Activated CD4-positive, alpha-beta T cell treated with anti-CD3 and anti-CD28 coated beads, Interleukin-2, amount 10 ng/mL, durations not matched to agents 7 days and 5 days (primary cell): ENCODE measurements around the gene VSTM5. TPM values are rescaled to one million over a fixed set of nuclear protein-coding genes. Genes with fewer than 3 reads are reported as not detected.
A peak's percentile ranks its signal among the peaks of the same experiment; 100 is the strongest.

ENCODE experiments used
- CTCF ChIA-PET: fragments of 350-600 bp; sonication (Branson Sonifier 250); formaldehyde crosslinking; loops from one replicate; lab custom pipeline; 2021; ENCODE audit warnings: antibody characterized with exemption; lab: Charles Lee
- POLR2A ChIA-PET: fragments of 350-600 bp; sonication (Branson Sonifier 250); formaldehyde crosslinking; loops from one replicate; lab custom pipeline; 2021; ENCODE audit warnings: antibody characterized with exemption; lab: Charles Lee
- DNase-seq: peaks from one replicate; pipeline ENCODE4 v3.0.0-alpha.2; 2020
- H3K27ac Mint-ChIP-seq: one replicate; pipeline ENCODE4 v1.8.0; 2021; ENCODE audit warnings: mild to moderate bottlenecking, moderate library complexity, mixed read lengths
- H3K27me3 Mint-ChIP-seq: one replicate; pipeline ENCODE4 v1.8.0; 2021; ENCODE audit warnings: mixed read lengths
- H3K36me3 Mint-ChIP-seq: one replicate; pipeline ENCODE4 v1.8.0; 2021; ENCODE audit warnings: low read depth, mixed read lengths
- H3K4me1 Mint-ChIP-seq: one replicate; pipeline ENCODE4 v1.8.0; 2021; ENCODE audit warnings: mixed read lengths
- H3K4me3 Mint-ChIP-seq: one replicate; pipeline ENCODE4 v1.8.0; 2021; ENCODE audit warnings: mild to moderate bottlenecking, moderate library complexity, mixed read lengths
- H3K9me3 Mint-ChIP-seq: one replicate; pipeline ENCODE4 v1.8.0; 2021; ENCODE audit warnings: mixed read lengths
- total RNA-seq, 2 experiments: library from RNA; stranded (reverse); gene quantifications; one replicate each; pipeline ENCODE4 v1.2.3, GENCODE V29; 2021

VSTM5 gene
- total RNA-seq, 2 experiments from 2014 or later: not detected

DNA sequence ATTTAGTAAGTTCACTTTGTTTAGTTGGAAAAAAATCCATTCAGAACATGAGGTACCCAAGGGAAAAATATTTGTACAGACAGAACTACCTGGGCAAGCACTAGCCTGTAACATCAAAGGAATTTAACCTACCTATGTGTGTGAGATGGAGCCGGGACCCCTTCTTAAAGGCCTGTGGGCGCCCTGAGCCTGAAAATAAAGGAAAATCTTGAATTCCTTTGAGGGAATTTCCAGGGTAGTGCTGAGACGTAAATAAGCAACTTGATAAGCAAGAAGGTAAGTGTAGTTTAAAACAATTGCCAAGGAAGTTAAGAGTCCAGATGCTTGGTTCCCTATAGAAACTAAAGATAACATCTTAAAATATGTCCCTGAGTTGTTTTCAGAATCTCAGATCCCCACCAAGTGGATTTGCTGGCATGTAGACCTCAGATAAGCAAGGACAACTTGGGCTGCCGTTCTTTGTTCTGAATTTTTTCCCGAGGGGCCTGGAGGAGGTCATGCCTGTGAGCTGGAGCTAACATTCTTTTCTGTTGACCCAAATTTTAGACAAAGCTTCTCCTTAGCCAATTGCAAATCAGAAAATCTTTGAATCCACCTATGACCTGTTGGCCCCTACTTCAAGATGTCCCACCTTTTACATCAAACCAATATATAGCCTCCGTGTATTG is 35.3 kb downstream of the VSTM5 start:
- Mint-ChIP-seq H3K36me3 (peaks cover 46% of the 10 kb centered on the region), H3K9me3 (no peaks in the 10 kb centered on the region), H3K27me3 (no peaks in the 10 kb centered on the region), H3K4me1 (no peaks in the 10 kb centered on the region), H3K27ac (no peak overlapping the region), H3K4me3 (no peak overlapping the region)
- no peak for DNase-seq
- POLR2A ChIA-PET: no interaction called here
- CTCF ChIA-PET: interaction anchor here (1.2 kb wide), 1 partner anchor 31 kb away, joined by 4 read pairs; no protein-coding TSS in a partner anchor

DNA sequence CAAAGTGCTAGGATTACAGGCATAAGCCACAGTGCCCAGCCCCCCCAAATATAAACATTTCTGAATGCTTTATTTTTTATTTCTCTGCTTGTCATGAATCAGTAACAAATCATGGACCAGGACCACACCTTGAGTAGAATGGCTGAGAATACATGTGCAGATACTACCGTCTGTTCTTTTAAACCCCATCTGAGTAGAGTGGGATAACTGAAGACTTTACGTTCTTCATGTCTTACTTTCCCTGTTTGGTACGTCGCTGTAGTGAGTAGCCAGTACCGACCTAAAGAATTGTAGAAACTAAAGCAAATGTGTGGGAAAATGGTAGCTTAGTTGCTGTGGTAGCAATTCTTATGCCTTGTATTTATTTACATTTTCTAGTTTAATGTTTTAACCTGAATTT is 36.4 kb downstream of the VSTM5 start:
- H3K27ac Mint-ChIP-seq: no peak overlapping the region
- H3K9me3 Mint-ChIP-seq: no peaks in the 10 kb centered on the region
- no peak overlapping the region for H3K4me3 Mint-ChIP-seq
- POLR2A ChIA-PET: no interaction called here
- no peak for DNase-seq
- H3K36me3 Mint-ChIP-seq: peaks cover 54% of the 10 kb centered on the region
- CTCF ChIA-PET: interaction anchor here (1.2 kb wide), 1 partner anchor 32 kb away, joined by 4 read pairs; no protein-coding TSS in a partner anchor
- H3K27me3 Mint-ChIP-seq: no peaks in the 10 kb centered on the region
- no peaks in the 10 kb centered on the region for H3K4me1 Mint-ChIP-seq

DNA sequence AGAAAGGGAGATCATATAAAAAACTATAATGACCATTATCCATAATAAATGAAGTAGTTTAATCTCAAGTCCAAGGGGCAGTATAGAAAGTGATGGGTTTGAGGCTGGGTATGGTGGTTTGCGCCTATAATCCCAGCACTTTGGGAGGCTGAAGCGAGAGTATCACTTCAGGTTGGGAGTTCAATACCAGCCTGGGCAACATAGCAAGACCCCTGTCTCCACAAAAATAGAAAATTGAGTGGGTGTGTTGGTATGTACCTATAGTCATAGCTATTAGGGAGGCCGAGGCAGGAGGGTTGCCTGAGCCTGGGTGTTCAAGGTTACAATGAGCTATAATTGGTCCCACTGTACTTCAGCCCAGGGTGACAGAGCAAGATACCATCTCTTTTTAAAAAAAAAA is 42.4 kb downstream of the VSTM5 start:
- no peaks in the 10 kb centered on the region for H3K27me3 Mint-ChIP-seq
- H3K36me3 Mint-ChIP-seq: peaks cover 65% of the 10 kb centered on the region
- no peak for DNase-seq
- ChIA-PET CTCF (interaction anchor here (1.0 kb wide), 1 partner anchor 11 kb away, joined by 3 read pairs; no protein-coding TSS in a partner anchor), POLR2A (interaction anchor here (0.6 kb wide), 2 partner anchors 24 to 92 kb away, joined by 3 to 4 read pairs; partner anchors contain the start of gene MED17)
- no peak overlapping the region for H3K27ac Mint-ChIP-seq
- H3K4me1 Mint-ChIP-seq: no peaks in the 10 kb centered on the region
- H3K9me3 Mint-ChIP-seq: no peaks in the 10 kb centered on the region
- no peak overlapping the region for H3K4me3 Mint-ChIP-seq

DNA sequence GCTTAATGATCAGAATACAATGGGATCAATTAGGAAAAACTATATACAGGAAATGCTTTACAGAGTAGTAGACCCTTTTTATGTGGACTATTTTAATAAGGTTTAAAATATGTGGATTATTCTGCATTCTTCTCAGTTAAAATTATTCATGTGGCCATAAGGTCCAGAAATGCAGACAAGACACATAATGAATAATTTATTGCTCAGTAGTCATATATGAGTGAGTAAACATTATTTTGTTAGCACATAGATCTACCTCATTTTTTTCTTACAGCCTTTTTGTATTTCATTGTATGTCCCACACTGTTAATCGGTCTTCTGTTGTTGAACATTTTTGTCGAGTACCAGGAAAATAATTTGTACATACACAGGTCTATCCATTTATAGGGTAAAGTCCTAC is 45.5 kb downstream of the VSTM5 start:
- Mint-ChIP-seq H3K4me1 (peaks cover 2% of the 10 kb centered on the region), H3K36me3 (peaks cover 59% of the 10 kb centered on the region), H3K4me3 (no peak overlapping the region), H3K27ac (no peak overlapping the region), H3K9me3 (no peaks in the 10 kb centered on the region), H3K27me3 (no peaks in the 10 kb centered on the region)
- DNase-seq: no peak
- CTCF ChIA-PET: no interaction called here
- POLR2A ChIA-PET: no interaction called here

DNA sequence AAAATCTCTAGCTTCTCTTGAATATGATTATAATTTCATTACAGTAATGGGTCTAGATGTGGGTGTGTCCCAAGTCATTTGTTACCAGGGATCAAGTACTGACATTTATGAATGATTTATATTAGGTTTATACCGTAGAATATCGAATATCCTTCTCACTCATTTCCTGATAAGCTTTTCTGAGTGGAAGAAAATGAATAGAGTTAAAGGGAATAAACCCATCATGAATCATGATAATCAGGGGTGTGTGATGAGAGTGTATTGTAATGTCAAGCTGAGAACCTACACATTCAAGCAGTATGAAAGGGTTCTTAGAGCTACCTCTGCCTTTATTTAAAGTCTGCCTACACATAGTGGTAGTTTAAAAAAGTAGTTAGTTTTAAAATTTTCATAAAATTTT is 49.1 kb downstream of the VSTM5 start:
- ChIA-PET CTCF (interaction anchor here (0.7 to 2.2 kb wide), 5 partner anchors 8 to 17 kb away, joined by 3 to 7 read pairs (median 4); partner anchors contain the start of gene MED17), POLR2A (no interaction called here)
- no peak for DNase-seq
- Mint-ChIP-seq H3K4me3 (no peak overlapping the region), H3K27me3 (no peaks in the 10 kb centered on the region), H3K4me1 (peaks cover 2% of the 10 kb centered on the region), H3K9me3 (no peaks in the 10 kb centered on the region), H3K36me3 (peaks cover 57% of the 10 kb centered on the region), H3K27ac (no peak overlapping the region)

DNA sequence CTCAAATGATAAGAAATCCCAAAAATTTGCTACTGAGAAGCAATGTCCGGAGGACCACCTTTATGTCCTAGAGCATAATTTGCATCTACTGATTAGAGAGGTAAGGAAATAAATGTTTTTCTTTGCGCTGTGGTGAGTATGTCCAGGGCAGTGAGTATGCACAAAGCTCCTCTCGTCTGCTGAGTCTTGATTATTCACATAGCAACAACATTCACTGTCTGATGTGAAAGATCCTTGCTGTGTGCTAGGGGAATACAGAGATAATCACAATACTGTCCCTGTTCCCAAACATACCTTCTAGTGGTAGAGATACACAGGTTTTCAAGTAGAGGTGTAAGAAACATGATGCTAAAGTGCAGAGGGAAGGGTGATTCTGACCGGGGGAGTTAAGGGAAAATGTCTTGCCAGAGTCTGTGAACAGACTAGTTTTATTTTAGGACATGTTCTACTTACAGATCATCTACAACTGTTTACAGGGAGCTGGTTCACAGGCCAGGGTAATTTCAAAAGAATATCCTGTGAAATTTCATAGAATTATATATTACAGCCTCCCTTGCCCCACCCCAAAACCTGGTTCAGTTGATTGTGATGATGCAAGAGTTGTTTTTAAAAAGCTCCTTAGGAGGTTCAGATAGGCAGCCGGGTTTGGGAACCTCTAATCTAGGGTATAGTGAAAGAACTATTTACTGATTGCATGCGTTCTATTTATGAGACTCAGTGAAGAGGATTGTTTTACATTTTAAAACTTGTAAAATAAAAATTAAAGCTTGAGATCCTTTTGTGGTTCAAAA is 53.8 kb downstream of the VSTM5 start:
- Mint-ChIP-seq H3K9me3 (no peaks in the 10 kb centered on the region), H3K4me3 (no peak overlapping the region), H3K36me3 (peaks cover 64% of the 10 kb centered on the region), H3K4me1 (peaks cover 2% of the 10 kb centered on the region), H3K27ac (no peak overlapping the region), H3K27me3 (no peaks in the 10 kb centered on the region)
- no peak for DNase-seq
- ChIA-PET CTCF (interaction anchor here (0.7 to 1.2 kb wide), 2 partner anchors 13 to 607 kb away, joined by 3 to 4 read pairs; partner anchors contain the start of gene MED17), POLR2A (no interaction called here)

DNA sequence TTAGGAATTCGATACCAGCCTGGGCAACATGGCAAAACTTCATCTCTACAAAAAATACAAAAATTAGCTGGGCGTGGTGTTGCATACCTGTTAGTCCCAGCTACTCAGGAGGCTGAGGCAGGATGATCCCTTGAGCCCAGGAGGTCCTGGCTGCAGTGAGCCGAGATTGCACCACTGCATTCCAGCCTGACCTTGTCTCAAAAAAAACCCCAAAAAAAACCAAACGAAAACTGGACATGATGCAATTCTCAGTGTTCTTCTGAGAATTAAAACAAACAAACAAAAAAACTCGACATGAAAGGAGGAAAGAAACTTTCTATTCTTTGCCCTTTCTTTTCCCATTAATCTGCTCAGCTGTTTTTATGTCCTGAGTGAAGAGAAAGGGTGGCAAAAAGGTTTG is 58.9 kb downstream of the VSTM5 start:
- no peak for DNase-seq
- Mint-ChIP-seq H3K27ac (no peak overlapping the region), H3K4me1 (peaks cover 19% of the 10 kb centered on the region), H3K9me3 (no peaks in the 10 kb centered on the region), H3K4me3 (no peak overlapping the region), H3K27me3 (no peaks in the 10 kb centered on the region), H3K36me3 (peaks cover 66% of the 10 kb centered on the region)
- ChIA-PET POLR2A (no interaction called here), CTCF (interaction anchor here (0.9 to 1.5 kb wide), 3 partner anchors 8 to 80 kb away, joined by 3 read pairs; no protein-coding TSS in a partner anchor)

DNA sequence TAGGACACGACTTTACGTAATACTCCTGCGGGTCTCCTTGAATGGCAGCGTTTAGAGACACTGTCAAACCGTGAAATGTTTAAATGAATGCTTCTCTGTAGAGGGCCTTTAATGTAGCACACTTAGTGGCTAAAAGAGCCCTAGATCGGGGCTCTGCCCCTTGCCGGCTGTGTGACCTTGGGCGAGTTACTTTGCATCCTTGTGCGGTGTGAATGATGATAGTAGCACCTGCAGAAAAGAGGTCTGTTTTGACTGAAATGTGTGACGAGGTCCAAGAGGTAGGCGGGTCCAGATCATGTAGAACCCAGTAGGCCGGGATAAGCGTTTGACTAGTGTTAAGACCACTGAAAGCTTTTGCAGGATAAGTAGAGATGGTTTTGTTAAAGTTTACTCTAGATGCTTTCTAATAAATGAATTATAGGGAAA is 65.5 kb downstream of the VSTM5 start:
- Mint-ChIP-seq H3K4me3 (peak overlapping the region; percentile 95), H3K9me3 (no peaks in the 10 kb centered on the region)

DNA sequence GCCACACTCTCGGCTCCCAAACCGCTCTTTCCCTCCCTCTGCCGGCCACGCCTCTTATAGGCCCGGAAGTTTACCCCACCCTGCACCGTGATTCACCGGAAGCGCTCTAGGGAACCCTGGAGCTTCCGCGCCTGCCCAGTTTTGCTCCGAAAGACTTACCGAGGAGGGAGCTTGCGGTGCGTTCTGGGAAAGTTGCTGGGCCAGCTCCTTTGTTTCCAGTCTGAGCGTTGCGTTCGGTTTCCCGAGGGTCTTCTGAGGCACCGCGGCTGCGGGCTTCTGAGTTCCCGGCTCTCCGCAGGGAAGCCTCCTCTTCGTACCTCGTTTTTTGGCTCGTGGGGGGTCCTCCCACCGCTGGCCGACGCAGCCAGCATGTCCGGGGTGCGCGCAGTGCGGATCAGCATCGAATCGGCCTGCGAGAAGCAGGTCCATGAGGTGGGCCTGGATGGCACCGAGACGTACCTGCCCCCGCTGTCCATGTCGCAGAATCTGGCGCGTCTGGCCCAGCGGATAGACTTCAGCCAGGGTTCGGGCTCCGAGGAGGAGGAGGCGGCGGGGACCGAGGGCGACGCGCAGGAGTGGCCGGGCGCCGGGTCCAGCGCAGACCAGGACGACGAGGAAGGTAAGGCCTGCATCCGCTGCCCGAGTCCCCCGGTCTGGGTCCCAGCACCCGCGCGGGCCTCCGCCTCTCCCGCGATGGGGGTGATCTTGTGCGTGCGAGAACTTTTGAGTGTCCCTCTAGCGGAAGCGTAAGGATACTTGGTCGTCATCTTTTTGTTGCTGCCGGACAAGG is 66.1 kb downstream of the VSTM5 start, which contains the start of gene MED17:
Gene MED17, plus strand, starts transcription at position 138 of the 790 bp plus-strand sequence. Its CDS starts 232 bp downstream, at position 370.
- Mint-ChIP-seq H3K27ac (peak within 1 kb of the TSS; percentile 96), H3K9me3 (no peaks in the 10 kb centered on the region), H3K4me1 (peaks cover 49% of the 10 kb centered on the region), H3K4me3 (peak within 1 kb of the TSS; percentile 95), H3K27me3 (no peaks in the 10 kb centered on the region), H3K36me3 (peaks cover 38% of the 10 kb centered on the region)
- ChIA-PET POLR2A (interaction anchor here (0.7 to 2.4 kb wide), 5 partner anchors 24 to 132 kb away, joined by 3 to 33 read pairs (median 4); partner anchors contain the start of genes C11orf54, CEP295 and TAF1D), CTCF (interaction anchor here (0.7 to 1.8 kb wide), 7 partner anchors 11 to 154 kb away, joined by 3 to 7 read pairs (median 3); partner anchors contain the start of genes C11orf54 and TAF1D)
- DNase-seq: peak; percentile 92

More for the DNA sequence above, 65.5 kb downstream of the VSTM5 start:
- H3K36me3 Mint-ChIP-seq: peaks cover 38% of the 10 kb centered on the region
- H3K27ac Mint-ChIP-seq: peak overlapping the region; percentile 96
- ChIA-PET CTCF (no interaction called here), POLR2A (no interaction called here)
- DNase-seq: no peak
- no peaks in the 10 kb centered on the region for H3K27me3 Mint-ChIP-seq
- peaks cover 50% of the 10 kb centered on the region for H3K4me1 Mint-ChIP-seq

DNA sequence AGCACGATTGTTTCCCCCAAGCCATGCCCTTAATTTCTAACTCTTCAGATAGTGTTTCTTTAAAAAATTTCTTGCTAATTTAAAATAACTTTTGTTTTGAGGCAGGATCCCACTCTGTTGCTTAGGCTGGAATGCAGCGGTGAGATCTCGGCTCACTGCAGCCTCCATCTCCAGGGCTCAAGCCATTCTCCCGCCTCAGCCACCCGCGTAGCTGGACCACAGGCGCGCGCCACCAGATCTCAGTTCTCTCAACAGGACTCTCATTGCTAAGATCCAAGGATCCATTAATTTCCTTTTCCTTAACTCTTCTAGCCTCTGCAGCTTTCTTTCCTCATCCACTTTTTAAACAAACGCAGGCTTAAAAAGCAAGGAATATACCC is 66.7 kb downstream of the VSTM5 start:
- Mint-ChIP-seq H3K4me1 (peaks cover 49% of the 10 kb centered on the region), H3K9me3 (no peaks in the 10 kb centered on the region), H3K36me3 (peaks cover 38% of the 10 kb centered on the region), H3K4me3 (peak overlapping the region; percentile 95), H3K27me3 (no peaks in the 10 kb centered on the region), H3K27ac (peak overlapping the region; percentile 96)
- ChIA-PET POLR2A (interaction anchor here (0.7 to 2.4 kb wide), 5 partner anchors 24 to 131 kb away, joined by 3 to 33 read pairs (median 4); partner anchors contain the start of genes C11orf54, CEP295 and TAF1D), CTCF (interaction anchor here (0.7 to 1.8 kb wide), 7 partner anchors 11 to 153 kb away, joined by 3 to 7 read pairs (median 3); partner anchors contain the start of genes C11orf54 and TAF1D)
- DNase-seq: no peak

DNA sequence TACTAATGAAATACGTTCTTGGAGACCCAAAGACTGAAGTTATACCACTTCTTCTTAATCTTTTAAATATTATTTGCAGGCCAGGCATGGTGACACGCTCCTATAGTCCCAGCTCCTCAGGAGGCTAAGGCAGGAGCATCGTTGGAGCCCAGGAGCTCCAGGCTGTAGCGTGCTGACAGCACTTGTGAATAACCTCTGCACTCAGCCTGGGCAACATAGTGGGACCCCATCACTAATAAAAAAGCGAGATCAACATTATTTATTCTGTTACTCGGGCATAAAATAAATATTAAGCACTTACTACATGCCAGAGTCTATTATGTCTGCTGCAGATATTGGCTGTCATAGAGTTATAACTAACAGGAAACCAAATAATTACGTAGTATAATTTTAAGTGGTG is 67.1 kb downstream of the VSTM5 start:
- ChIA-PET POLR2A (interaction anchor here (1.3 to 2.4 kb wide), 2 partner anchors 43 to 45 kb away, joined by 5 to 33 read pairs; partner anchors contain the start of genes C11orf54 and TAF1D), CTCF (interaction anchor here (1.3 to 1.8 kb wide), 2 partner anchors 11 to 12 kb away, joined by 5 read pairs; no protein-coding TSS in a partner anchor)
- Mint-ChIP-seq H3K9me3 (no peaks in the 10 kb centered on the region), H3K4me3 (peak overlapping the region; percentile 95), H3K36me3 (peaks cover 37% of the 10 kb centered on the region), H3K27me3 (no peaks in the 10 kb centered on the region), H3K4me1 (peaks cover 47% of the 10 kb centered on the region), H3K27ac (peak overlapping the region; percentile 96)
- DNase-seq: no peak

DNA sequence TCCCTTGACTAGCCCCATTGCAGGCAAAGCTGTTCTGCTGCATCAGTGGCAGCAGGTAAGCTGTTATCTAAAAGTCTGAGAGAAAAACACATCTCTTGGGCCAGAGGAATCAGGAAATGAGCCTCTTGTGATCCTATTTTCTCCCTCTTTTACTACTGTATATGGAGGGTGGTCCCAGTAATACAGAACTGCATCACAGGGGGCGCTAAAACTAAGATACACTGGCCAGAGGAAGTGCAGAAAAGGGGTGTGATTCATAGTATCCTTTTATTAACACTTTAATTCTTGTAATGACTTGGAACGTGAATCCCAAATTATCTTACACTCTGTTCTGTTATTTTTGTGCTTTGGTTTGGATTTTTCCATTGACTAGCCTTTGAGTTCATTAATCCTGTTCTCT is 75.1 kb downstream of the VSTM5 start:
- ChIA-PET CTCF (no interaction called here), POLR2A (no interaction called here)
- Mint-ChIP-seq H3K27ac (no peak overlapping the region), H3K4me1 (no peaks in the 10 kb centered on the region), H3K9me3 (peaks cover 5% of the 10 kb centered on the region), H3K4me3 (no peak overlapping the region), H3K27me3 (no peaks in the 10 kb centered on the region), H3K36me3 (peaks cover 16% of the 10 kb centered on the region)
- DNase-seq: no peak
